Suppressor macrophage treated with lipopolysaccharide for 4 hours (primary cell): ENCODE results near the gene MSX1.

Experiments used
- DNase-seq: peaks from one replicate; pipeline ENCODE4 v3.0.0-alpha.2; 2020

The MSX1 gene

GRCh38 chr4:4841156-4841555 lies 18.3 kb upstream of the MSX1 start:
- no peak for DNase-seq

GRCh38 chr4:4842476-4843441 lies 16.7 kb upstream of the MSX1 start:
- DNase-seq, result no peak

GRCh38 chr4:4843635-4844291 lies 15.7 kb upstream of the MSX1 start:
- DNase-seq, result no peak

- no peak for DNase-seq
These were observed 14.4 kb upstream of the MSX1 start for GRCh38 chr4:4845027-4845426.

GRCh38 chr4:4847011-4847410 lies 12.5 kb upstream of the MSX1 start:
- no peak for DNase-seq

GRCh38 chr4:4848540-4848939 lies 10.9 kb upstream of the MSX1 start:
- DNase-seq, result no peak

GRCh38 chr4:4849106-4849505 lies 10.4 kb upstream of the MSX1 start:
- no peak for DNase-seq

- no peak for DNase-seq
These were observed 9.8 kb upstream of the MSX1 start for GRCh38 chr4:4849524-4850193.

GRCh38 chr4:4851081-4851480 lies 8.4 kb upstream of the MSX1 start:
- no peak for DNase-seq

- DNase-seq, result no peak
These were observed 7.6 kb upstream of the MSX1 start for GRCh38 chr4:4851906-4852305.

- peak; percentile 23 for DNase-seq
These were observed 6.7 kb upstream of the MSX1 start for GRCh38 chr4:4852591-4853362.

- no peak for DNase-seq
These were observed 6.1 kb upstream of the MSX1 start for GRCh38 chr4:4853371-4853823.

- DNase-seq, result no peak
These were observed 5.4 kb upstream of the MSX1 start for GRCh38 chr4:4853921-4854648.

- no peak for DNase-seq
These were observed 4.7 kb upstream of the MSX1 start for GRCh38 chr4:4854649-4855295.

- no peak for DNase-seq
These were observed 4.0 kb upstream of the MSX1 start for GRCh38 chr4:4855301-4856070.

- no peak for DNase-seq
These were observed 3.1 kb upstream of the MSX1 start for GRCh38 chr4:4856071-4857000.

- no peak for DNase-seq
These were observed 2.3 kb upstream of the MSX1 start for GRCh38 chr4:4857001-4857808.

GRCh38 chr4:4857809-4858508 lies 1.5 kb upstream of the MSX1 start:
- DNase-seq, result no peak
